Chondrocyte (in vitro differentiated cells): Measurements from ENCODE around the gene FUS. TPM values are rescaled to one million over a fixed set of nuclear protein-coding genes. Genes with fewer than 3 reads are reported as not detected.
"Not testable (repeated sequence)": the region's sequence is repeated elsewhere in the genome, so short reads cannot be mapped to it uniquely, and the experiment has no call there.

Experiments used
- DNase-seq: peaks from one replicate; pipeline ENCODE4 v3.0.0; 2021; ENCODE audit warnings: mixed read lengths, low spot score
- H3K27ac Mint-ChIP-seq: one replicate; pipeline ENCODE4 v1.8.0; 2021; ENCODE audit warnings: mild to moderate bottlenecking, moderate library complexity, mixed read lengths; ENCODE audit not compliant: unreplicated experiment
- H3K27me3 Mint-ChIP-seq: 2 replicates; pipeline ENCODE4 v1.8.0; 2021; ENCODE audit warnings: low read depth, mixed read lengths
- H3K36me3 Mint-ChIP-seq: 2 replicates; pipeline ENCODE4 v1.8.0; 2021; ENCODE audit warnings: low read depth, mixed read lengths
- H3K4me1 Mint-ChIP-seq: 2 replicates; pipeline ENCODE4 v1.8.0; 2021; ENCODE audit warnings: low read depth, mild to moderate bottlenecking, mixed read lengths
- H3K4me3 Mint-ChIP-seq: one replicate; pipeline ENCODE4 v1.8.0; 2021; ENCODE audit warnings: mild to moderate bottlenecking, moderate library complexity, mixed read lengths; ENCODE audit not compliant: unreplicated experiment
- H3K9me3 Mint-ChIP-seq: 2 replicates; pipeline ENCODE4 v1.8.0; 2021; ENCODE audit warnings: low read depth, mixed read lengths
- CTCF ChIP-seq: fragments of 200-600 bp; sonication (generic); IDR thresholded peaks from 2 replicates; pipeline ENCODE4 v1.5.0; 2021; ENCODE audit warnings: antibody characterized with exemption, mild to moderate bottlenecking, moderate library complexity
- total RNA-seq: library from RNA; stranded (reverse); gene quantifications from 3 replicates; pipeline ENCODE4 v1.2.1, GENCODE V29; 2021

FUS gene
- total RNA-seq, 1 donor from 2014 or later: 231 TPM

- Mint-ChIP-seq H3K27ac (no peak overlapping the region), H3K27me3 (no peaks in the 10 kb centered on the region), H3K4me1 (peaks cover 17% of the 10 kb centered on the region), H3K4me3 (no peak overlapping the region), H3K36me3 (peaks cover 52% of the 10 kb centered on the region), H3K9me3 (no peaks in the 10 kb centered on the region)
- no peak for TF ChIP-seq CTCF
- DNase-seq: no peak
Observed at GRCh38 chr16:31194898-31195297, 15.0 kb downstream of the FUS start.

GRCh38 chr16:31195861-31196260, 15.9 kb downstream of the FUS start:
- not testable (repeated sequence) for H3K27ac Mint-ChIP-seq, H3K4me3 Mint-ChIP-seq
- H3K4me1 Mint-ChIP-seq: peaks cover 20% of the 10 kb centered on the region

GRCh38 chr16:31196324-31197088, 16.6 kb downstream of the FUS start:
- DNase-seq: no peak
- Mint-ChIP-seq H3K9me3 (no peaks in the 10 kb centered on the region), H3K4me3 (no peak overlapping the region), H3K4me1 (peaks cover 26% of the 10 kb centered on the region), H3K27ac (no peak overlapping the region), H3K36me3 (peaks cover 36% of the 10 kb centered on the region), H3K27me3 (no peaks in the 10 kb centered on the region)
- TF ChIP-seq CTCF: no peak

More at GRCh38 chr16:31195861-31196260, 15.9 kb downstream of the FUS start:
- not testable (repeated sequence) for DNase-seq, H3K9me3 Mint-ChIP-seq, H3K27me3 Mint-ChIP-seq
- peaks cover 42% of the 10 kb centered on the region for H3K36me3 Mint-ChIP-seq

GRCh38 chr16:31198207-31198882, 18.4 kb downstream of the FUS start:
- no peaks in the 10 kb centered on the region for H3K9me3 Mint-ChIP-seq
- H3K4me3 Mint-ChIP-seq: no peak overlapping the region
- peak; percentile 29 for DNase-seq
- H3K27ac Mint-ChIP-seq: peak overlapping the region; percentile 19
- H3K4me1 Mint-ChIP-seq: peaks cover 30% of the 10 kb centered on the region
- peaks cover 22% of the 10 kb centered on the region for H3K36me3 Mint-ChIP-seq
- no peak for TF ChIP-seq CTCF
- no peaks in the 10 kb centered on the region for H3K27me3 Mint-ChIP-seq

GRCh38 chr16:31199430-31200041, 19.6 kb downstream of the FUS start:
- peaks cover 29% of the 10 kb centered on the region for H3K4me1 Mint-ChIP-seq
- H3K27ac Mint-ChIP-seq: peak overlapping the region; percentile 20
- TF ChIP-seq CTCF: no peak
- DNase-seq: peak; percentile 29
- H3K4me3 Mint-ChIP-seq: no peak overlapping the region
- H3K27me3 Mint-ChIP-seq: no peaks in the 10 kb centered on the region
- peaks cover 16% of the 10 kb centered on the region for H3K36me3 Mint-ChIP-seq
- no peaks in the 10 kb centered on the region for H3K9me3 Mint-ChIP-seq

- peaks cover 11% of the 10 kb centered on the region for H3K36me3 Mint-ChIP-seq
- not testable (repeated sequence) for H3K4me3 Mint-ChIP-seq, H3K27ac Mint-ChIP-seq, H3K27me3 Mint-ChIP-seq, H3K9me3 Mint-ChIP-seq
- DNase-seq: peak; percentile 38
- H3K4me1 Mint-ChIP-seq: peaks cover 29% of the 10 kb centered on the region
Observed at GRCh38 chr16:31200111-31200510, 20.2 kb downstream of the FUS start.
